ENCODE measurements around the gene SGCA.

DNA sequence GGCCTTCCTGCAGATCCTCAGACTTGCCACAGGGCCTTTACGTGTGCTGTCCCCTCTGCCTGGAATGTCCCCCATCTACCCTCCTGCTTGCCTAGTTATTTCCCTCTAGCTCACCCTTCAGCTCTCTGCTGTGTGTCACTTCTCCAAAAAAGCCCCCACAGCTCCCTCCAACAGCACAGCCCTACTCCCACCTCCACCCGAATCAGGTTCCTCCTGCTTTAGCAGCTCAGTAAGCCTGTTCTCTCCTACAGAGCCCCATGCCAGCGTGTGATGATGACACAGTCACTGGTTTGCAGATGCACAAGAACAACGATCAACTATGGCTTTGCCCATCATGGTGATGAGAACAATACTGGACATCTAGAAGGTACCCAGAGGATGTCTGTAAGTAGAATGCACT, 28.8 kb upstream of the SGCA start:
- TF ChIP-seq, protein P1, sequence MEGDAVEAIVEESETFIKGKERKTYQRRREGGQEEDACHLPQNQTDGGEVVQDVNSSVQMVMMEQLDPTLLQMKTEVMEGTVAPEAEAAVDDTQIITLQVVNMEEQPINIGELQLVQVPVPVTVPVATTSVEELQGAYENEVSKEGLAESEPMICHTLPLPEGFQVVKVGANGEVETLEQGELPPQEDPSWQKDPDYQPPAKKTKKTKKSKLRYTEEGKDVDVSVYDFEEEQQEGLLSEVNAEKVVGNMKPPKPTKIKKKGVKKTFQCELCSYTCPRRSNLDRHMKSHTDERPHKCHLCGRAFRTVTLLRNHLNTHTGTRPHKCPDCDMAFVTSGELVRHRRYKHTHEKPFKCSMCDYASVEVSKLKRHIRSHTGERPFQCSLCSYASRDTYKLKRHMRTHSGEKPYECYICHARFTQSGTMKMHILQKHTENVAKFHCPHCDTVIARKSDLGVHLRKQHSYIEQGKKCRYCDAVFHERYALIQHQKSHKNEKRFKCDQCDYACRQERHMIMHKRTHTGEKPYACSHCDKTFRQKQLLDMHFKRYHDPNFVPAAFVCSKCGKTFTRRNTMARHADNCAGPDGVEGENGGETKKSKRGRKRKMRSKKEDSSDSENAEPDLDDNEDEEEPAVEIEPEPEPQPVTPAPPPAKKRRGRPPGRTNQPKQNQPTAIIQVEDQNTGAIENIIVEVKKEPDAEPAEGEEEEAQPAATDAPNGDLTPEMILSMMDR (IDR thresholded peaks at IDR 0.05), result no peak
- TF ChIP-seq ZFX (IDR thresholded peaks at IDR 0.05; ENCODE audit: borderline replicate concordance), result no peak
